ENCODE data around the gene TIA1. TPM values are rescaled to one million over a fixed set of nuclear protein-coding genes. Genes with fewer than 3 reads are reported as not detected.
"Not testable (repeated sequence)": the region's sequence is repeated elsewhere in the genome, so short reads cannot be mapped to it uniquely, and the experiment has no call there.

The TIA1 gene
- total RNA-seq, 1 donor from 2014 or later = 45.1 TPM

- H3K9me3 ChIP-seq (replicated peaks) = no peaks in the 10 kb centered on the region
- TF ChIP-seq CTCF (IDR thresholded peaks at IDR 0.05; ENCODE audit: borderline replicate concordance) = no peak
- no peaks in the 10 kb centered on the region for H3K27me3 ChIP-seq (ENCODE audit: low read depth)
- DNase-seq = no peak
- peaks cover 41% of the 10 kb centered on the region for H3K36me3 ChIP-seq
- H3K4me1 ChIP-seq = peaks cover 21% of the 10 kb centered on the region
- intact Hi-C loops (cut with micrococcal nuclease) = no loop called here
- no peak overlapping the region for H3K4me3 ChIP-seq
- peak overlapping the region; percentile 27 for H3K27ac ChIP-seq (replicated peaks)
These were observed 21.9 kb upstream of the TIA1 start for GRCh38 chr2:70270323-70270722.

- peaks cover 21% of the 10 kb centered on the region for H3K4me1 ChIP-seq
- peak overlapping the region; percentile 27 for H3K27ac ChIP-seq (replicated peaks)
- H3K36me3 ChIP-seq = peaks cover 39% of the 10 kb centered on the region
- H3K27me3 ChIP-seq (ENCODE audit: low read depth); H3K9me3 ChIP-seq (replicated peaks); intact Hi-C loops (cut with micrococcal nuclease); H3K4me3 ChIP-seq; DNase-seq: not testable (repeated sequence)
These were observed 21.2 kb upstream of the TIA1 start for GRCh38 chr2:70269422-70270302.

DNA sequence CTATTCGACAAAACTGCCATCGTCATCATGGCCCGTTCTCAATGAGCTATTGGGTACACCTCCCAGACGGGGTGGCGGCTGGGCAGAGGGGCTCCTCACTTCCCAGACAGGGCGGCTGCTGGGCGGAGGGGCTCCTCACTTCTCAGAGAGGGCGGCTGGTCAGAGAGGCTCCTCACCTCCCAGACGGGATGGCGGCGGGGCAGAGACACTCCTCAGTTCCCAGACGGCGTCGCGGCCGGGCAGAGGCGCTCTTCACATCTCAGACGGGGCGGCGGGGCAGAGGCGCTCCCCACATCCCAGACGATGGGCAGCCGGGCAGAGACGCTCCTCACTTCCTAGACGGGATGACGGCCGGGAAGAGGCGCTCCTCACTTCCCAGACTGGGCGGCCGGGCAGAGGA, 18.5 kb upstream of the TIA1 start:
- DNase-seq; H3K27me3 ChIP-seq (ENCODE audit: low read depth); H3K4me3 ChIP-seq; intact Hi-C loops (cut with micrococcal nuclease); H3K9me3 ChIP-seq (replicated peaks): not testable (repeated sequence)
- Histone ChIP-seq H3K27ac (replicated peaks) (peak overlapping the region; percentile 60), H3K36me3 (peaks cover 59% of the 10 kb centered on the region), H3K4me1 (peaks cover 38% of the 10 kb centered on the region)

GRCh38 chr2:70261501-70261900, 13.1 kb upstream of the TIA1 start:
- H3K27ac ChIP-seq (replicated peaks) = peak overlapping the region; percentile 97
- DNase-seq = no peak
- no peaks in the 10 kb centered on the region for H3K27me3 ChIP-seq (ENCODE audit: low read depth)
- intact Hi-C loops (cut with micrococcal nuclease) = no loop called here
- peaks cover 70% of the 10 kb centered on the region for H3K4me1 ChIP-seq
- H3K36me3 ChIP-seq = peaks cover 58% of the 10 kb centered on the region
- TF ChIP-seq CTCF (IDR thresholded peaks at IDR 0.05; ENCODE audit: borderline replicate concordance) = no peak
- peak overlapping the region; percentile 97 for H3K4me3 ChIP-seq
- H3K9me3 ChIP-seq (replicated peaks) = no peaks in the 10 kb centered on the region

GRCh38 chr2:70258532-70258875, 10.1 kb upstream of the TIA1 start:
- H3K27me3 ChIP-seq (ENCODE audit: low read depth) = no peaks in the 10 kb centered on the region
- no peaks in the 10 kb centered on the region for H3K9me3 ChIP-seq (replicated peaks)
- H3K4me3 ChIP-seq = peak overlapping the region; percentile 97
- peaks cover 60% of the 10 kb centered on the region for H3K4me1 ChIP-seq
- intact Hi-C loops (cut with micrococcal nuclease) = no loop called here
- TF ChIP-seq CTCF (IDR thresholded peaks at IDR 0.05; ENCODE audit: borderline replicate concordance) = no peak
- H3K27ac ChIP-seq (replicated peaks) = peak overlapping the region; percentile 97
- peaks cover 34% of the 10 kb centered on the region for H3K36me3 ChIP-seq
- peak; percentile 85 for DNase-seq

GRCh38 chr2:70255637-70256314, 7.3 kb upstream of the TIA1 start:
- no peak overlapping the region for H3K27ac ChIP-seq (replicated peaks)
- peaks cover 11% of the 10 kb centered on the region for H3K36me3 ChIP-seq
- intact Hi-C loops (cut with micrococcal nuclease) = no loop called here
- peaks cover 33% of the 10 kb centered on the region for H3K4me1 ChIP-seq
- no peak for DNase-seq
- no peaks in the 10 kb centered on the region for H3K9me3 ChIP-seq (replicated peaks)
- no peak for TF ChIP-seq CTCF (IDR thresholded peaks at IDR 0.05; ENCODE audit: borderline replicate concordance)
- no peak overlapping the region for H3K4me3 ChIP-seq
- no peaks in the 10 kb centered on the region for H3K27me3 ChIP-seq (ENCODE audit: low read depth)

Measured in left ventricle myocardium inferior (tissue), 1 donor.